HG02852 (cell line): ENCODE measurements around the gene SGMS1.

Source experiments
- ATAC-seq: cut with Tn5 transposase; IDR thresholded peaks from one replicate; pipeline ENCODE4 v1.9.1; 2021; ENCODE audit warnings: mild to moderate bottlenecking, moderate library complexity; ENCODE audit not compliant: unreplicated experiment

The SGMS1 gene

DNA sequence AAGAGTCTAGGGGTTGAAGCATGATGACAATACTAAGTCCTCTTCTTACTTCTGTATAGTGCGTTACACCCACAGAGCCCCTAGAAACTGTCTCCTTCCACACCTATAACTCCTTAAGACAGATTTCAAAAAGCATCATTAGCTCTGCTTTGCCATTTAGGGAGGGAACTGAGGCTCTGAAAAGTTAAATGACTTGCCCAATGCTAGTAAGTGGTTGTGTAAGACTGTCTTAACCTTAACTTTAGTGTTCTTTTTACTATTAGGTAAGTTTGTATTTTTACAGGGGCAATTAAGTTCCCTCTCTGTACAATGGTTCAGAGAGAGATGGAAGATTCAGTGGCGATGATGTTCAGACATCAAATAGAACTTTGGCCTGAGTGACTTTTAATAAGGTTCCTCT, 299.7 kb downstream of the SGMS1 start:
- no peak for ATAC-seq

DNA sequence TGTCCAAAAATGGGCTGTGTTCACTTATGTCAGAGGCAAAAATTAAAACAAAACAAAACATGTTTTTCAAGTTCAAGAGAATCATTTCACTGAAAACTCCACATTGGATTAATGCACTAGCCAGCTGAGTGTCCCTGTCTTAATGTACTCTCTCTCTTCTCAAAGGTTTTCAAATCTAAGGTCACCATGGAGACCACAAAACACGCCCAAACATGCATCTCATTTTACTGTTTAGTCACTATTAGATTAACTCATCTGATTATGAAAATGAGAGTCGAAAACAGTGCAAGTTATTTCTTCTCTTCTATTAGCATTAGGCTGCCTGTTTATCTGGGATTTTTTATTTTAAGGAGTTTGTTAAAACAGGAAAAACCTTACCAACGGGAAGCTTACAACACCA, 301.7 kb downstream of the SGMS1 start:
- no peak for ATAC-seq

DNA sequence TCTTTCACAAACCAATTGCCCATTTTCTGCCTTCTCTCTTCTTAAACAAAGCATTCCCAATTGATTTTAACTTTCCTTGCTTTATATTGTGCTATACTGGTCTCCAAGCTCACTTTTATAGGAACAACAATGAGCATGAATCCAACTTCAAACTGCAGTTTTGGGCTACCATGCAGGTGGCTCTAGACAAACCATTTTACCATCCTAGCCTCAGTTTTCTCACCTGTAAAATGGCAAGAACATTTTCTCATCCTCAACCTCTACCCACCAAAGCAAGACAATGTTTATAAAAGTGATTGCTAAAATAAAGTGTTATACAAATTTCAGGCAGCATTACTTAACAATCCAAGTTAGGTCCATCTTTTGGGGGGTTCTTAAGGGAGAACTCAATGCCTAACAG, 305.6 kb downstream of the SGMS1 start:
- ATAC-seq: no peak

DNA sequence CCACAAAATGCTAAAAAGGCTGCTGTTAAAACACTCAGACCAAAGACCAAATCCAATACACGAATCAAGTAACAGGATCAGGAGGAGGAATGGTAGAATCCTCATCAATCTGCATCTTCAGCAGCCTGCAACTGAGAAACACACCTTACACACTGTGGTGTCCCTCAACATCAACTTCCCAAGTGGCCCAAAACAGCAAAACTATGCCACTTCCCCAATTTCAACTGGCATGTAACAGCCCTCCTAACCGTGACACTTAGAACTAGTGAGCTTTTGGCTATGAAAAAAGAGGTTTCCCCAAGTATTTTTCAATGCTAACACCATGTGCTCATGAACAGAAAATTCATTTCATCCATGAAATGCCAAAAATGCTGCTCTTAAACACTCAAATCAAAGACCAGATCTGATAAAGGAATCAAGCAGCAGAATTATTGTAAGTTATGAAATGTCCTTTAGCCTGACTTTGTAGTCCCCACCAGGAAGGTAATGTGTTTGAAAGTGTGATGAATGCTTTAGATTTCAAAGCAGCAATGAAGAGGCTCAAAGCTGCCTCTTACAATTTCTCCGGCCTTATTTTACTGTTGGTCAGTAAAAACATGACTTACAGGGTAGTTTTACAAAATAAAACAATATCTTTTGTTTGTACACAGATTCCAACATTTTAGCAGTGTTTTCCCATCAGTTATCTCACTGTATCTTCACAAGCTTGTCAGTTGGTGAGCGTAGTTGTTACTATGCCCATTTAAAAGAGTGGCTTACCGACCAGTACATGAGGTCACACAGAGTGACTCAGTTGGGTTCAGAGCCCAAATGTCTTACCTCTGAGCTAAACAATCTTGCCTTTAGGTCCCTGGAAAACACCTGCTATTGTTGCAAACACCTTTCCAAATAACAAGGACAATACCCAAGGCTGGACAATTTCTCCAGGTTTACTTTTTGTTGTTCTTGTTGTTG, 306.8 kb downstream of the SGMS1 start:
- no peak for ATAC-seq

DNA sequence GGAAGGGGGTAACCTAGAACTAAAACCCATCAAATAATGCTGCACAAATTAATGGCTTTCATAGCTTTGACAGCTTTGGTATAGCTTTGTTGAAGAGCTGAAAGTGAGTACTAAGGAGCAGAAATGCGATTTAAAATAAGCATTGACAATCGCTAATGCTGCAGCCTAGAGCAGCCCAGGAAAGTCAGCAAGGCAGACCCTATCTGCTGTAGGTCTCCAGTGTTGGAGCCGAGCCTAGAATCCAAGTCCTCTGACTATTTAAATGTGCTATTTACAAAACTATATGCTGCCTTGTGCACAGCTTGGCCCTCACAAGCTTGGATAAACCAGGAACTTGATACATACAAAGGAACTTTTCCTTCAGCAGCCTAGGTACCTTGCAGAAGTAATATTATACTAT, 307.6 kb downstream of the SGMS1 start:
- no peak for ATAC-seq

DNA sequence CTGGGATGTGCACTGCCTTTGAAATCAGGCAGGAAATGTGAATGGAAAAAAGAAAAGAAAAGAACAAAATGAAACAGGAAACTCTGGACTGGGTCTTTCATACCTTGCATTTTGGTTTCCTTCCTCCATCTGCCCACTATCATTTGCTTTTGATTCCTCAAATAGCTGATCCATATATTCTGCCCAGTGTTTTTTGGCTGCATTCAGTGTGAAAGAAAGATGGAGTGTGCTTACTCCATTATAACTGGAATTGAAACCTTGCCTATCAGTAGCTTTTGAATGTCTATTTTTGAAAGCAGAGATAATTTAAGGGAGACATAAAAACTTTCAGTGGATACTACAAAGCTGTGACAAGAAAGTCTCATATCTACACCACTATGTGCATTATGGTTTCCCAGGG, 308.3 kb downstream of the SGMS1 start:
- ATAC-seq: no peak

DNA sequence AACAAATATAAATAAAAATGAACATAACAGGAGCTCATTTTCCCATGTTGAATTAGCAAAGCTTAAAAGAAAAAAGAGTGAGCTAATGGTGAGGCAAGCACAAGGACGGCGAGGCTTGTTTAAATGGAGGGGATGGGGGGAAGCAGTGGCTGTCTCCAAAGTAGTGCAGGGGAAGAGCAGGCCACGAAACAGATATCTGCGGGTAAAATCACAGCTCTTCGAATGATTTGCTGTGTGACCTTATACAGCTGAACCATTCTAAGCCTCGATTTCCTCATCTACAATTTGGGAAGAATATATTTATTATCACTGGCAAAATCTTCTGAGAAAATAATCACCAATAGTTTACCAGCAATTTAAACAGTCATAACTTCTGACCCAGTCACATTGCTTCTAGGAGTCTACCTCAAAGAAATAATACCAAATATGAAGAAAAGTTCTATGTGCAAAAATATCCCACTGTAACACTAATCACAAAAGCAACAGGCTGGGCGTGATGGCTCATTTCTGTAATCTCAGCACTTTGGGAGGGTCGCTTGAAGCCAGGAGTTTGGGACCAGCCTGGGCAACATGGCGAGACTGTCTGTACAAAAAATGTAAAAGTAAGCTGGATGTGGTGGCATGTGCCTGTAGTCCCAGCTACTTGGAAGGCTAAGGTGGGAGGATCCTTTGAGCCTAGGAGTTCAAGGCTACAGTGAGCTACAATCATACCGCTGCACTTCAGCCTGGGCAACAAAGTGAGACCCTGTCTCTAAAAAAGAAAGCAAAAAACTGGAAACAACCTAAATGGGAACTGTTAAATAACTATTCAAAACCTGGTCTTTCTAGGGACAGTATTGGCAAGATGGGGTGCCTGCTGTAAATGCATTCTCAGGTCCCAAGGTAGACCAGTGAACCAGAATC, 309.3 kb downstream of the SGMS1 start:
- no peak for ATAC-seq

DNA sequence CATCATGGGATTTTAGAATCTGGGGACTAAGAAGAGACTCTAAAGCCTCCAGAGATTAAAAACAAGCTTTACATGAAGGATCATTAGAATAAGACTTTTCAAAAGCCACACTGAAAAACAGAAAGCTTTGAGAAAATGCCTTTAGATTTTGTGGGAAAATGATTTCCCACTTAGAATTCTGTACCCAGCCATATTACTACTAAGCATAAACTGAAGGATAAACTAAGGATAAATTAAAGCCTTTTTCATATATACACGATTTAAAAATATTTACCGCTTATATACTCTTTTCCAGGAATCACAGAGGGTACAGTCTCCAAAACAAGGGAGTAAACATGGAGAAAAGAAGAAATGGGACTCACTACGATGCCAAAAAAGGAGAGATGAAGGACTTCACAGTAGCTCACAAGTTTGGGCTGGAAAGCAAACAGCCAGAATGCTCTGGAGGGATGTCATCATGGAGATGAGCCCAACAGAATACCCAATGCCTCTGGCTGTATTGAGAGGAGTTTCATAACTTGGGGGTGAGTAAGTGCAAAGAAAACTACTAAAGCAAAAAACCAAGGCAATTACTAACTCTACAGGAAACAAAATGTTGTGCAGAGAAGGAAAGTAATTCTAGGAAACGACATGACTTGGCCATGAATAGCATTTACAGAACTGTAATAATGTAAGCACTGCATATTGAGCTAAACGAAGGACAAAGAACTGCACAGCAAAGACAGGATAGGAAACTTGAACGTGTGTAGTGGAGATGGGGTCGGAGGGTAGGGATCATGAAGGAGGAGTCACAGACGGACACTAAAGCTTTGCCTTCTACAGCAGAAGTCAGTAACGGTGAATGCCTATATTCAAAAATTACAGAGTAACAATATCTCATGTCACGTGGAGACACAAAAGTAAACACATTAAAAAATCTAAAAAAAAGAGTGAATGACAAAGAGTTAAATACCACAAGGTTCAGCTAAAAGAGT, 311.0 kb downstream of the SGMS1 start:
- ATAC-seq: no peak

DNA sequence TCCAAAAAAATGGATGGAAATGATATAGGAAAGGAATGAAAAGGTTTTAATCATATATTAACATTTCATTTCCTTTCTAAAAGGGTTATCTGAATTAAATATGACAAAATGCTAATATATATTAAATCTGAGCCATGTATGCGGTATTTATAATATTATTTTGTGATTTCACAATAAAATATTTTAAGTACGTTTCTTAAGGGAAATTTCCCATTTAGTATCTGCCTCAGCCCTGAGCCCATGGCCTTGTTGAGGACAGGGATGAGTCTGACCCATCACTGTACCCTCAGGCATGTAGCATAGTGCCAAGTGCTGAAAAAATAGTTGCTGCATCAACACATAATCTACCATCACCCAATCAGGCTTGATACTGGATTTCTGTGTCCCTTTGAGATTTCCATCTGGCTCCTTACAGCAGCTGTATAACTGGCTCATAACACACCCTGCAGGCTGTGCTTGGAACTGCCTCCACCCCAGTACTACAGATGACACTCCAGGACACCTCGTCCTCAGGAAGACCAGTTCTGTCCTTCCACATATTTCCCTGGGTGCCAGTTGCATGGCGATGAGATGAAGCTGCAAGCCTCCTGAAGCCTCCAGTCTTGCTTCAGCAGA, 313.1 kb downstream of the SGMS1 start:
- no peak for ATAC-seq

DNA sequence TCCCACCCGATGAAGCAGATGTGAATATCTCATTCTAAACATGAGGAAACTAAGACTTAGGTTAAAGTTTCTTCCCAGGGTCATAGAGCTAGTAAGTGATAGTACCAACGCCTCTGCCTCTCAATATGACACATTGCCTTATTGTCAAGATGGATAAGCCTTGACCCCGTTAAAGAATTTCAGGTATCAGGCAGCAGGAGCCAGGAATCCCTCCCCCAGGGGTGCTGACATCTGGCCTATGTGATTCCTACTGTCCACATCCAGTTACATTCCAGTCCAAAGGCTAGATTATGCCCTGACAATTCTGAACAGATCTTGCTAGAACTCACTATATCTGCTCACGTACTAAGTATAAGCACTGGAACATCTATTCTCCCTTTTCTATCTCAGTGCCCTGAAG, 314.4 kb downstream of the SGMS1 start:
- no peak for ATAC-seq

DNA sequence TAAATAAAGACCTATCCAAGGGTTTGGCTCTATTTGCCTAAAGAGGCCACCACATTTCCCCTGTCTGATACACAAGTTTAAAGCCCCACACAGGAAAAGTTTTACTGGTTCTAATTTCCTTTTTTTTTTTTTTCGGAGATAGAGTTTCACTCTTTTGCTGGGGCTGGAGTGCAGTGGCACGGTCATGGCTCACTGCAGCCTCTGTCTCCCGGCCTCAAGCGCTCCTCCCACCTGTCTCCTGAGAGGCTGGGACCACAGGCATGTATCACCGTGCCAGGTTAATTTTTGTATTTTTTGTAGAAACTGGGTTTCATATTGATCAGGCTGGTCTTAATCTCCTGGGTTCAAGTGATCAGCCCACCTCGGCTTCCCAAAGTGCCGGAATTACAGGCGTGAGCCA, 319.1 kb downstream of the SGMS1 start:
- no peak for ATAC-seq

DNA sequence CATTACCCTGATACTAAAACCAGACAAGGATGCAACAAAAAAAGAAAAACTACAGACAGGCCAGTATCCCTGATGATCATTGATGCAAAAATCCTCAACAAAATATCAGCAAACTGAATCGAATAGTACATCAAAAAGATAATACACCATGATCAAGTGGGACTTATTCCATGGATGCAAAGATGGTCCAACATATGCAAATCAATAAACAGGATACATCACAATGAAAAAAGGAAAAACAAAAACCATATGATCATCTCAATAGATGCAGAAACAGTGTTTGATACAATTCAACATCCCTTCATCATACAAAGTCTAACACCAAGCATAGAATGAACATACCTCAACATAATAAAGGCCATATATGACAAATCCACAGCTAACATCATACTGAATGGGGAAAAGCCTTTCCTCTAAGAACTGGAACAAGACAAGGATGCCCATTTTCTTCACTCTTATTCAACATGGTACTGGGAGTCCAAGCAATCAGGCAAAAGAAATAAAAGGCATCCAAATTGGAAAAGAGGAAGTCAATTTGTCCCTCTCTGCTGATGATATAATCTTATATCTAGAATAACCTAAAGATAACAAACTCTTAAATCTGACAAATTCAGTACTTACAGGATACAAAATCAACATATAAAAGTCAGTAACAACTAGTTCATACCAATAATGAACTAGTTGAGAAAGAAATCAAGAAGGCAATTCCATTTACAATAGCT, 323.6 kb downstream of the SGMS1 start:
- no peak for ATAC-seq

DNA sequence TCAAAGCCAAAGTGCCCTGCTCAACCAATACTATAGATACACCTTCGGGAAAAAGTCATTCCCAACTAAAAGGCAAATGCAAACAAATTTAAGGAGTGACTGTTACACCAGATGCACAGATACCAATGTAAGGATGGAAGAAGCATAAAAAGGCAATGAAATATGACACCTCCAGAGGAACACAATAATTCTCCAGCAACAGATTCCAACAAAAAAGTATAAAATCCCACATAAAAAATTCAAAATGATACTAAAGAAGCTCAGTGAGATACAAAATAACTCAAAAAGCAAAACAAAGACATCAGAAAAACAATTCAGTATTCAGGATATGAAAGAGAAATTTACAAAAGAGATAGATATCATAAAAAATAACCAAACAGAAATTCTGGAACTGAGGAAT, 328.4 kb downstream of the SGMS1 start:
- ATAC-seq: no peak

DNA sequence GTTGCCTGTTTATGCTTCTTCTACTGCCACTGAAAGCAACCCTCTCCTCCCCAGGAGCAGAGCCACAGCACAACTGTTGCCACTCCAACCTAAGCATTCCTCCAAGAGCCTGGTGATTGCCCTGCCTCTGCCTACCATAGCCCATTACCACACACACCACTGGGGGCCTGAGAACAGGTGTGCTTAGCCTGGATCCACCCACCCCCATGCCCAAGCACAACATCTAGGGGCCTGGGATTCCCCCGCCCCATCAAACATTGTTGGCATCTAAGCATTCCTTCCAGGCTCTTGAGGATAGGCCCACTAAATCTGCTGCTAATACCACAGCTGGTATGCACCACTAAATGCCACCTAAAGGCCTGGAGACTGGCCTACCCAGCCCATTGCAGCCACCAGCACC, 329.2 kb downstream of the SGMS1 start:
- no peak for ATAC-seq

DNA sequence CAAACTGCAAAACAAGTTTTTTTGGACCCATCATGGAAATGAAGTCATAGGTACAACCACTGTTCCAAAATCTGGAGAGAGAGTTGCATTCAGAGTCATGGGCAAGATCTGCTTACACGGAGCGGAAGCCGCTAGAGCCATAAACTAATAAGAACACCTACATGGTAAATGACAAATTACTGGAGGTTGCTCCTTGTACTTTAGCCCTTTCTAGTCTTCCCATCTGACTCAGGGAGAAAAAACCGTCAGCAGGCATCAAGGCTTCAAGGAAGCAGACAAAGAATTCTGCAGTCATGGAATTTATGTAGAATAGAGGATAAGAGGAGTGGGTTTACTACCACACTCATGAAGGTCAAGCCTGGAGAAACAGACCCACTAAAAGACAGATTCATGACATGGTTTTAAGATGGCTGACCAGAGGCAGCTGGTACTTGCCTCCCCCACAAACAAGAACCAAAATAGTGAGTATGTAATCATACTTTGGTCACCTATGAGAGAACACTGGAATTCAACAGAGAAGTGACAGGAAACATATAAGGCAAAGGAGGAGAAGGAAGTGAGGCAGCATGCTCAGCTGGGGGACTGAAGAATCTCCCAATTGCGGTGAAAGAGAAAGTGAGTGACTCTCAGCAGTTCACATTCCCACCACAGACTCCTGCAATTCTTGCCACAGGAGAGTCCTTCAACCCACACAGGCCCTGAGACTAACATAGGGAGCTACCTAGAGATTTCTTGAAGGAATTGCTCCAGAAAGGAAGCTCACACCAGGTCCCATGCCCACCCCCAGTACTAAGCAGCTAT, 330.0 kb downstream of the SGMS1 start:
- ATAC-seq: no peak

DNA sequence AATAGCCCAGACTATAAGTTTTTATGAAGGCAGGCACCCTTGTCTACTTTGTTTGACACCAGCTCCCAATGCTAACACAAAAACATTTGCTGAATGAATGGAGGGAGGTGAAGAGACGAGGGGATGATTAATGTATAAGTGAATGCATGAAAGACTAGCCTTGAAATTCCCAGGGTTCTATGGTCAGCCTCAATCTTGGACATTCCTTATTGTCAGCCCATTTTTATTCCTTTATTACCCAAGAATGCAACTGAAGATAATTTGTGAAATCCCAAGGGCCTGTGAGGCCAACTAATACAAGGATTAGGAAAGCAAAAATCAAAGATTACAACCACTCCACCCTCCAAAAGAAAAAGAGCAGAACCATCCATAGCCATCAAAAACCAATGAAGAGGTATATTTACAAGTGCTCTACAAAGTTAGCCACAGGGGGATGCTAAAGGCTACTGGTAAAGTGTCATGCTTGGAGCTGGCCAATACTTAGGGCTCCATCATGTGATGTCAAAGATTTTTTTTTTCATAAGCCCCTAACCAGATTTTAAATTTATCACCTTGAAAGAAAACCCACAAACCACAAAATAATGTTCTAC, 332.4 kb downstream of the SGMS1 start:
- no peak for ATAC-seq

DNA sequence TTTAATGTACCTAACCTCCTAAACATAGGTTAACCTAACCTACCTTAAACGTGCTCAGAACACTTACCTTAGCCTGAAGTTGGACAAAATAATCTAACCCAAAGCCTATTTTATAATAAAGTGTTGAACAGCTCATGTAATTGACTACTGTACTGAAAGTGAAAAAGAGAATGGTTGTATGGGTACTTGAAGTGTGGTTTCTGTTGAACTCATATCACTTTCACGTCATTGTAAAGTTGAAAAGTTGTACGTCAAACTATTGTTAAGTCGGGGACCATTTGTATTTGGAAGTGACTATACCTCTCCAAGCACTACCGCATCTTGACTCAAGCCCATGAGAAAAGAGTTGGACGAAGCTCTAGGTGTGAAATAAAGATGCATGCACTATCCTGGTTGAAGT, 334.6 kb downstream of the SGMS1 start:
- no peak for ATAC-seq

DNA sequence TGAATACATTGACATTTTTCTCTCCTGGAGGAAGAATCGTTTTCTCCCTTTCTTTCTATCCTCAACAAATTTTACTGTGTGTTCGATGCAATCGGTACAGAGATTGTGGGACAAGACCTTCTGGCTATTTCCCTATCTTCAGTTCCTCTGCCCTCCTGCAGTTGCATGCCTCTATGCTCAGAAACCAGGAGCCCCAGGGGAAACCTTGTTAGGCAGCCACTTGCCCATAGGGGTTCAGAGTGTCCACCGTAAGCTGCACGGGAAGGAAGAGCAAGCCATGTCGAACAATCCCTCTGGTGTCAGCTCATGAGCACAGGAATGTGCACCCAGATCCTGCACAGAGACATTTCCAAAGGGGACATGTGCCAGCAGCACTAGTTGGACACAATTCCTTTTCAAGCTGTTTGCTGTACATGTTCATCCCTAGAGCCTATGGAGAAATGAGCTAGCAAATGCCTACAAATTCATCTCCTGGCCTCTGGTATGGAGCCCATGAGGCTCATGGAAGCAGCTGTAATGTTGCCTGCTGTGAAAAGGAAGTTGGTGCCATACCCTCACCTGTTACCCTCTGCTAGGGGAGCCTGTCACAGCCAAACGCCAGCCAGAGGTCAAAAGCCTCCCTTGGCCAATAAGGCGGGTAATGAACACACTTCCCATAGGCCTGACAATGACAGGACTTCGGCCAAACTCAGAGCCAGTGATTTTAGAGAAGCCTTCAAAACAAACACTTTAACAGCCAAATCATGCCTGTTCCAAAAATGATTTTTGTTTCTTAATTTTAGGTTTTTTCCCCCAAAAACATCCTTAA, 336.6 kb downstream of the SGMS1 start:
- ATAC-seq: no peak
